Activated naive CD4-positive, alpha-beta T cell (primary cell): ENCODE measurements around the gene THRB.

Experiments used
- DNase-seq, 4 experiments: peaks; one replicate each; lab custom pipeline; 2025; lab: John Stamatoyannopoulos, UW

The THRB gene

GRCh38 chr3:24490151-24490550 is 4.5 kb downstream of the THRB start:
- no peak for DNase-seq

GRCh38 chr3:24487325-24488262 is 7.1 kb downstream of the THRB start:
- no peak for DNase-seq

- DNase-seq, result no peak
These were observed 9.1 kb downstream of the THRB start for GRCh38 chr3:24485511-24485910.

- no peak for DNase-seq
These were observed 10.8 kb downstream of the THRB start for GRCh38 chr3:24483873-24484272.

GRCh38 chr3:24482096-24482705 is 12.4 kb downstream of the THRB start:
- no peak for DNase-seq

- no peak for DNase-seq
These were observed 13.5 kb downstream of the THRB start for GRCh38 chr3:24481193-24481592.

GRCh38 chr3:24480497-24480896 is 14.2 kb downstream of the THRB start:
- no peak for DNase-seq

- DNase-seq, result no peak
These were observed 14.8 kb downstream of the THRB start for GRCh38 chr3:24479816-24480215.

- DNase-seq, result no peak
These were observed 17.6 kb downstream of the THRB start for GRCh38 chr3:24476871-24477656.

- no peak for DNase-seq
These were observed 18.7 kb downstream of the THRB start for GRCh38 chr3:24475925-24476324.

GRCh38 chr3:24474862-24475261 is 19.8 kb downstream of the THRB start:
- DNase-seq, result no peak

- no peak for DNase-seq
These were observed 22.3 kb downstream of the THRB start for GRCh38 chr3:24472358-24472757.

- no peak for DNase-seq
These were observed 23.2 kb downstream of the THRB start for GRCh38 chr3:24471486-24471885.

GRCh38 chr3:24470277-24470676 is 24.4 kb downstream of the THRB start:
- no peak for DNase-seq

GRCh38 chr3:24464389-24464788 is 30.3 kb downstream of the THRB start:
- no peak for DNase-seq

- DNase-seq, result no peak
These were observed 31.9 kb downstream of the THRB start for GRCh38 chr3:24462737-24463136.

- DNase-seq, result no peak
These were observed 33.7 kb downstream of the THRB start for GRCh38 chr3:24460974-24461373.

- DNase-seq, result no peak
These were observed 36.9 kb downstream of the THRB start for GRCh38 chr3:24457719-24458118.

- no peak for DNase-seq
These were observed 39.8 kb downstream of the THRB start for GRCh38 chr3:24454856-24455255.

GRCh38 chr3:24454393-24454792 is 40.3 kb downstream of the THRB start:
- no peak for DNase-seq

GRCh38 chr3:24451461-24452099 is 43.1 kb downstream of the THRB start:
- DNase-seq, result no peak
